ENCODE data around the gene RAB3GAP2.

DNA sequence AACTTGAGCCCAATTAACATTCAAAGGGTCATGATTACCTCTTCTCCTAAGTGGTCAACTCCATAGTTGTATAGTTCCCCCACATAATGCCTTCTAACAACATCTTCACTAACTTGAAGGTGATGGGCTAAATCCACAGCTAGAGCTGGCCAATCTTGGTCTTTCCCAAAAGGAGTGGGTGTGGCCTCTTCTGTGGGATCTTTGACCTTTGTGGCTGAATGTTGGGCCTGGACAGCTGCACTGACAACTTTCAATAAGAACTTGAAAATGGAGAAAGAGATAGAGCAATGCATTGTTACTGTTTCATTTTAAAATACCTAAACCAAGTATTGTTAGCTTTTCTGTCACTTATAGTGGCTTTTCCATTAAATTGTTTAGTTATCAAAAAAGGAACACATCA is 119.1 kb downstream of the RAB3GAP2 start:
- TF ChIP-seq, protein P1, sequence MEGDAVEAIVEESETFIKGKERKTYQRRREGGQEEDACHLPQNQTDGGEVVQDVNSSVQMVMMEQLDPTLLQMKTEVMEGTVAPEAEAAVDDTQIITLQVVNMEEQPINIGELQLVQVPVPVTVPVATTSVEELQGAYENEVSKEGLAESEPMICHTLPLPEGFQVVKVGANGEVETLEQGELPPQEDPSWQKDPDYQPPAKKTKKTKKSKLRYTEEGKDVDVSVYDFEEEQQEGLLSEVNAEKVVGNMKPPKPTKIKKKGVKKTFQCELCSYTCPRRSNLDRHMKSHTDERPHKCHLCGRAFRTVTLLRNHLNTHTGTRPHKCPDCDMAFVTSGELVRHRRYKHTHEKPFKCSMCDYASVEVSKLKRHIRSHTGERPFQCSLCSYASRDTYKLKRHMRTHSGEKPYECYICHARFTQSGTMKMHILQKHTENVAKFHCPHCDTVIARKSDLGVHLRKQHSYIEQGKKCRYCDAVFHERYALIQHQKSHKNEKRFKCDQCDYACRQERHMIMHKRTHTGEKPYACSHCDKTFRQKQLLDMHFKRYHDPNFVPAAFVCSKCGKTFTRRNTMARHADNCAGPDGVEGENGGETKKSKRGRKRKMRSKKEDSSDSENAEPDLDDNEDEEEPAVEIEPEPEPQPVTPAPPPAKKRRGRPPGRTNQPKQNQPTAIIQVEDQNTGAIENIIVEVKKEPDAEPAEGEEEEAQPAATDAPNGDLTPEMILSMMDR (IDR thresholded peaks at IDR 0.05) = no peak
- no peak for TF ChIP-seq POLR2A (IDR thresholded peaks at IDR 0.05)

Measured in right lobe of liver (tissue), 4 donors.